HEK293 (cell line): ENCODE data around the gene FRY.

ENCODE experiments used
- CTCF ChIA-PET: fragments of 350-600 bp; formaldehyde crosslinking; extraction: SDS; loops from one replicate; lab custom pipeline; 2021; ENCODE audit warnings: antibody characterized with exemption; lab: Yijun Ruan, JAX
- POLR2A ChIA-PET: fragments of 300-600 bp; formaldehyde crosslinking; extraction: SDS; loops from one replicate; lab custom pipeline; 2020; ENCODE audit warnings: antibody characterized with exemption, inconsistent platforms; lab: Yijun Ruan, JAX
- H3K27ac ChIP-seq: fragments of 200-500 bp; sonication (Bioruptor generic); 2 replicates; pipeline ENCODE4 v1.5.1; 2014; ENCODE audit warnings: low read depth, low read length, control low read depth, inconsistent platforms; ENCODE audit errors: extremely low read depth
- H3K36me3 ChIP-seq, 2 experiments: fragments of 200-500 bp in 1 of 2; sonication (Bioruptor generic) in 1 of 2; 1 replicate in 1 of 2; 2 replicates in 1 of 2; pipeline ENCODE4 v1.5.1; 2014 to 2017; ENCODE audit warnings: inconsistent platforms in 2 of 2, low read length in 2 of 2; ENCODE audit not compliant: control insufficient read depth in 2 of 2, insufficient read depth in 1 of 2
- H3K4me1 ChIP-seq: fragments of 200-500 bp; sonication (Bioruptor generic); 2 replicates; pipeline ENCODE4 v1.5.1; 2014; ENCODE audit warnings: mild to moderate bottlenecking, low read length, inconsistent platforms; ENCODE audit not compliant: control insufficient read depth, insufficient read depth
- H3K4me3 ChIP-seq: 2 replicates; pipeline ENCODE4 v1.5.1; 2011; ENCODE audit warnings: low read depth, mild to moderate bottlenecking, control low read depth, low read length, moderate library complexity
- H3K9me3 ChIP-seq: fragments of 200-500 bp; sonication (Bioruptor generic); 2 replicates; pipeline ENCODE4 v1.5.1; 2014; ENCODE audit warnings: low read depth, low read length, inconsistent platforms; ENCODE audit not compliant: control insufficient read depth, insufficient read depth
- SETDB1 ChIP-seq: IDR thresholded peaks from one replicate; pipeline ENCODE4 v1.6.1; 2017; ENCODE audit warnings: mild to moderate bottlenecking, low read length, moderate library complexity, mixed read lengths; ENCODE audit not compliant: insufficient read length
- SP7 ChIP-seq: fragments of 450-650 bp; formaldehyde crosslinking; IDR thresholded peaks from 2 replicates; pipeline ENCODE4 v1.5.1; 2016; ENCODE audit warnings: missing biosample characterization, missing genetic modification characterization
- ZBTB11 ChIP-seq: fragments of 450-650 bp; formaldehyde crosslinking; conservative IDR thresholded peaks from 2 replicates; pipeline ENCODE4 v1.5.1; 2016; ENCODE audit warnings: low read depth, missing biosample characterization, missing genetic modification characterization
- ZBTB20 ChIP-seq: fragments of 450-650 bp; formaldehyde crosslinking; IDR thresholded peaks from 2 replicates; pipeline ENCODE4 v1.5.1; 2016; ENCODE audit warnings: missing biosample characterization, missing genetic modification characterization
- ZNF10 ChIP-seq: fragments of 450-650 bp; formaldehyde crosslinking; IDR thresholded peaks from 2 replicates; pipeline ENCODE4 v1.5.1; 2017; ENCODE audit warnings: missing biosample characterization, missing genetic modification characterization
- ZNF112 ChIP-seq: fragments of 450-650 bp; formaldehyde crosslinking; IDR thresholded peaks from 2 replicates; pipeline ENCODE4 v1.5.0; 2017; ENCODE audit warnings: missing biosample characterization, missing genetic modification characterization
- ZNF146 ChIP-seq: fragments of 450-650 bp; formaldehyde crosslinking; IDR thresholded peaks from 2 replicates; pipeline ENCODE4 v1.5.1; 2016; ENCODE audit warnings: missing biosample characterization, missing genetic modification characterization
- ZNF18 ChIP-seq: fragments of 450-650 bp; formaldehyde crosslinking; IDR thresholded peaks from 2 replicates; pipeline ENCODE4 v1.5.1; 2016; ENCODE audit warnings: missing biosample characterization, missing genetic modification characterization
- ZNF184 ChIP-seq: fragments of 450-650 bp; IDR thresholded peaks from 2 replicates; pipeline ENCODE4 v1.5.1; 2018; ENCODE audit warnings: missing biosample characterization, mild to moderate bottlenecking, missing genetic modification characterization
- ZNF214 ChIP-seq: fragments of 450-650 bp; formaldehyde crosslinking; IDR thresholded peaks from 2 replicates; pipeline ENCODE4 v1.5.1; 2017; ENCODE audit warnings: missing biosample characterization, mild to moderate bottlenecking, missing genetic modification characterization, borderline replicate concordance
- ZNF221 ChIP-seq: fragments of 450-650 bp; formaldehyde crosslinking; IDR thresholded peaks from 2 replicates; pipeline ENCODE4 v1.5.1; 2017; ENCODE audit warnings: missing biosample characterization, missing genetic modification characterization, borderline replicate concordance
- ZNF23 ChIP-seq: fragments of 450-650 bp; formaldehyde crosslinking; IDR thresholded peaks from 2 replicates; pipeline ENCODE4 v1.5.1; 2016; ENCODE audit warnings: missing biosample characterization, missing genetic modification characterization, borderline replicate concordance
- ZNF24 ChIP-seq: fragments of 450-650 bp; formaldehyde crosslinking; IDR thresholded peaks from 2 replicates; pipeline ENCODE4 v1.5.1; 2016; ENCODE audit warnings: missing biosample characterization, missing genetic modification characterization
- ZNF274 ChIP-seq, 2 experiments: fragments of 200-500 bp in 1 of 2; fragments of 450-650 bp in 1 of 2; sonication (Bioruptor generic) in 1 of 2; formaldehyde crosslinking in 1 of 2; IDR thresholded peaks; 2 replicates each; pipeline versions ENCODE4 v1.5.1 to v1.6.1; 2014 to 2016; ENCODE audit warnings: borderline replicate concordance in 1 of 2, inconsistent platforms in 1 of 2, low read length in 1 of 2, missing biosample characterization in 1 of 2, missing genetic modification characterization in 1 of 2
- ZNF311 ChIP-seq: fragments of 450-650 bp; formaldehyde crosslinking; IDR thresholded peaks from 2 replicates; pipeline ENCODE4 v1.5.1; 2017; ENCODE audit warnings: missing biosample characterization, missing genetic modification characterization, borderline replicate concordance
- ZNF433 ChIP-seq: fragments of 450-650 bp; formaldehyde crosslinking; IDR thresholded peaks from 2 replicates; pipeline ENCODE4 v1.5.1; 2016; ENCODE audit warnings: missing biosample characterization, missing genetic modification characterization, low read depth
- ZNF473 ChIP-seq: fragments of 450-650 bp; formaldehyde crosslinking; IDR thresholded peaks from 2 replicates; pipeline ENCODE4 v1.5.1; 2017; ENCODE audit warnings: missing biosample characterization, missing genetic modification characterization
- ZNF529 ChIP-seq: fragments of 450-650 bp; formaldehyde crosslinking; IDR thresholded peaks from 2 replicates; pipeline ENCODE4 v1.5.1; 2017; ENCODE audit warnings: missing genetic modification characterization, missing biosample characterization; ENCODE audit not compliant: insufficient replicate concordance
- ZNF548 ChIP-seq: fragments of 450-650 bp; formaldehyde crosslinking; IDR thresholded peaks from 2 replicates; pipeline ENCODE4 v1.5.1; 2016; ENCODE audit warnings: missing biosample characterization, missing genetic modification characterization
- ZNF555 ChIP-seq: fragments of 450-650 bp; formaldehyde crosslinking; conservative IDR thresholded peaks from 2 replicates; pipeline ENCODE4 v1.5.1; 2017; ENCODE audit warnings: missing biosample characterization, mild to moderate bottlenecking, missing genetic modification characterization, inconsistent platforms
- ZNF560 ChIP-seq: fragments of 450-650 bp; formaldehyde crosslinking; IDR thresholded peaks from 2 replicates; pipeline ENCODE4 v1.5.1; 2017; ENCODE audit warnings: missing biosample characterization, missing genetic modification characterization, borderline replicate concordance
- ZNF626 ChIP-seq: fragments of 450-650 bp; sonication (Bioruptor Pico); formaldehyde crosslinking; IDR thresholded peaks from 2 replicates; pipeline ENCODE4 v1.5.1; 2018; ENCODE audit warnings: missing biosample characterization, missing genetic modification characterization, inconsistent platforms
- ZNF692 ChIP-seq: fragments of 450-650 bp; formaldehyde crosslinking; IDR thresholded peaks from 2 replicates; pipeline ENCODE4 v1.5.1; 2016; ENCODE audit warnings: missing biosample characterization, missing genetic modification characterization
- ZNF777 ChIP-seq: fragments of 450-650 bp; formaldehyde crosslinking; IDR thresholded peaks from 2 replicates; pipeline ENCODE4 v1.5.1; 2017; ENCODE audit warnings: missing biosample characterization, missing genetic modification characterization, borderline replicate concordance
- ZNF792 ChIP-seq: fragments of 450-650 bp; formaldehyde crosslinking; IDR thresholded peaks from 2 replicates; pipeline ENCODE4 v1.5.1; 2016; ENCODE audit warnings: missing biosample characterization, missing genetic modification characterization

Gene FRY

GRCh38 chr13:32257649-32258048 lies 226.1 kb downstream of the FRY start:
- Histone ChIP-seq H3K27ac (no peak overlapping the region), H3K4me1 (no peaks in the 10 kb centered on the region), H3K4me3 (no peak overlapping the region), H3K36me3 (no peaks in the 10 kb centered on the region), H3K9me3 (no peaks in the 10 kb centered on the region)
- TF ChIP-seq ZNF146 (tag by site-specific recombination) = no peak
- TF ChIP-seq SETDB1 = no peak
- no peak for TF ChIP-seq ZNF214 (tag by site-specific recombination)
- TF ChIP-seq ZNF548 (tag by site-specific recombination) = no peak
- TF ChIP-seq ZNF792 (tag by site-specific recombination) = no peak
- no peak for TF ChIP-seq ZNF184 (tag by site-specific recombination)
- TF ChIP-seq ZNF529 = no peak
- ChIA-PET CTCF (interaction anchor here (1.0 kb wide), 1 partner anchor 11 kb away, joined by 4 read pairs; no protein-coding TSS in a partner anchor), POLR2A (no interaction called here)

- H3K9me3 ChIP-seq = no peaks in the 10 kb centered on the region
Observed at GRCh38 chr13:32259116-32259515, 227.5 kb downstream of the FRY start.

More at GRCh38 chr13:32259116-32259515, 227.5 kb downstream of the FRY start:
- Histone ChIP-seq H3K4me1 (no peaks in the 10 kb centered on the region), H3K4me3 (no peak overlapping the region), H3K27ac (no peak overlapping the region), H3K36me3 (no peaks in the 10 kb centered on the region)
- ChIA-PET CTCF (interaction anchor here (0.6 kb wide), 1 partner anchor 124 kb away, joined by 3 read pairs; no protein-coding TSS in a partner anchor), POLR2A (no interaction called here)
- TF ChIP-seq ZNF311 = no peak
- TF ChIP-seq ZNF10 (tag by site-specific recombination) = no peak
- TF ChIP-seq SP7 = no peak
- TF ChIP-seq ZNF777 = no peak
- no peak for TF ChIP-seq ZNF560 (tag by site-specific recombination)
- TF ChIP-seq ZNF692 (tag by site-specific recombination) = no peak
- TF ChIP-seq ZBTB20 (tag by site-specific recombination) = no peak
- no peak for TF ChIP-seq ZNF473
- no peak for TF ChIP-seq ZNF529
- TF ChIP-seq ZNF112 (tag by site-specific recombination) = no peak
- TF ChIP-seq ZNF18 = no peak
- no peak for TF ChIP-seq ZNF24 (tag by site-specific recombination)
- no peak for TF ChIP-seq ZNF626 (tag by site-specific recombination)
- no peak for TF ChIP-seq ZNF555 (tag by site-specific recombination)
- TF ChIP-seq ZBTB11 (tag by site-specific recombination) = no peak
- no peak for TF ChIP-seq ZNF23
- TF ChIP-seq ZNF433 = no peak
- TF ChIP-seq ZNF221 (tag by site-specific recombination) = no peak
- TF ChIP-seq ZNF274 (IDR thresholded peaks at IDR 0.05; ENCODE audit: low read length) = no peak
- no peak for TF ChIP-seq ZNF274 (tag by site-specific recombination; IDR thresholded peaks at IDR 0.05; ENCODE audit: borderline replicate concordance)
